ENCODE measurements around the gene SOX18.

GRCh38 chr20:64078934-64079272 lies 29.5 kb upstream of the SOX18 start:
- TF ChIP-seq CTCF (IDR thresholded peaks at IDR 0.05) (no peak), ZFX (IDR thresholded peaks at IDR 0.05; ENCODE audit: borderline replicate concordance) (no peak)

Measured in 22Rv1 (cell line).